Vagina (tissue), 2 donors: ENCODE measurements around the gene CFDP1.

ENCODE experiments used
- CTCF ChIP-seq, 3 experiments: fragments of 450-650 bp in 2 of 3; fragments of 200-600 bp in 1 of 3; sonication (generic) in 1 of 3; IDR thresholded peaks; one replicate each; pipeline ENCODE4 v1.5.1; 2017 to 2019; ENCODE audit warnings: antibody characterized with exemption in 3 of 3, mild to moderate bottlenecking in 2 of 3, moderate library complexity in 2 of 3
- POLR2A ChIP-seq, 2 donors: fragments of 450-650 bp; IDR thresholded peaks; one replicate each; pipeline ENCODE4 v1.6.1; 2017; ENCODE audit warnings: antibody characterized with exemption in 2 of 2, mild to moderate bottlenecking in 2 of 2, moderate library complexity in 2 of 2

- no peak for TF ChIP-seq POLR2A (IDR thresholded peaks at IDR 0.05)
- TF ChIP-seq CTCF (IDR thresholded peaks at IDR 0.05): no peak
Measured at GRCh38 chr16:75256059-75256571, 177.2 kb downstream of the CFDP1 start.
